ENCODE results near the gene MAML2. TPM values are rescaled to one million over a fixed set of nuclear protein-coding genes. Genes with fewer than 3 reads are reported as not detected.
"Not testable (repeated sequence)": the region's sequence is repeated elsewhere in the genome, so short reads cannot be mapped to it uniquely, and the experiment has no call there.

MAML2 gene
- total and polyA plus RNA-seq, 2 experiments from 2014 or later, result 1.1 to 8.2 TPM

DNA sequence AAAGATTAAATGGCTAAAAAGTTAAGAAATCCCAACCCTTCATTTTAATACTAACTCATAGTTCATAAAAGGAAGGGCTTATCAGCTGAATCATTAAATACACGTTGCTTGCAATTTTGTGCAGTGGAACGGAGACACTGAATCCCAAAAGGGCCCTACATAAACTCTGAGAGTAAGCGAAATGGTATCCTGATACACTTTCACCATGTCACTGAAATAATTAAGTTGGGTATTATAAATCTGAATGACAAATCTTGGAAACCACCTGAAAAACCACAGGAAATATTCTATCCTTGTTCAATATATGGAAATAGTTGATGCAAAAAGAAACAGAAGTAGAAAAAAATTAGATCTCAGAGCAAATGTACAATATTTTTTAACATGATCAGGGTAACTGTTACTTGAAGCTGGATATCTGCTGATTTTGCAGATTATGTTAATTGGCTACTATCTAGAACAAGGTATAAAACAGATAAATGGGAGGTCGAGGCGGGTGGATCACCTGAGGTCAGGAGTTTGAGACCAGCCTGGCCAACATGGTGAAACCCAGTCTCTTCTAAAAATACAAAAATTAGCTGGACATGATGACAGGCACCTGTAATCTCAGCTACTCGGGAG, 55.1 kb downstream of the MAML2 start:
- Histone ChIP-seq H3K4me3 (no peak overlapping the region), H3K27me3 (no peaks in the 10 kb centered on the region), H3K27ac (no peak overlapping the region), H3K9me3 (ENCODE audit: low read depth) (no peaks in the 10 kb centered on the region), H3K36me3 (no peaks in the 10 kb centered on the region), H3K4me1 (ENCODE audit: low read depth) (no peaks in the 10 kb centered on the region)
- DNase-seq (ENCODE audit: low read depth in 1 of 2, low spot score in 1 of 2), result no peak
- TF ChIP-seq, protein P1, sequence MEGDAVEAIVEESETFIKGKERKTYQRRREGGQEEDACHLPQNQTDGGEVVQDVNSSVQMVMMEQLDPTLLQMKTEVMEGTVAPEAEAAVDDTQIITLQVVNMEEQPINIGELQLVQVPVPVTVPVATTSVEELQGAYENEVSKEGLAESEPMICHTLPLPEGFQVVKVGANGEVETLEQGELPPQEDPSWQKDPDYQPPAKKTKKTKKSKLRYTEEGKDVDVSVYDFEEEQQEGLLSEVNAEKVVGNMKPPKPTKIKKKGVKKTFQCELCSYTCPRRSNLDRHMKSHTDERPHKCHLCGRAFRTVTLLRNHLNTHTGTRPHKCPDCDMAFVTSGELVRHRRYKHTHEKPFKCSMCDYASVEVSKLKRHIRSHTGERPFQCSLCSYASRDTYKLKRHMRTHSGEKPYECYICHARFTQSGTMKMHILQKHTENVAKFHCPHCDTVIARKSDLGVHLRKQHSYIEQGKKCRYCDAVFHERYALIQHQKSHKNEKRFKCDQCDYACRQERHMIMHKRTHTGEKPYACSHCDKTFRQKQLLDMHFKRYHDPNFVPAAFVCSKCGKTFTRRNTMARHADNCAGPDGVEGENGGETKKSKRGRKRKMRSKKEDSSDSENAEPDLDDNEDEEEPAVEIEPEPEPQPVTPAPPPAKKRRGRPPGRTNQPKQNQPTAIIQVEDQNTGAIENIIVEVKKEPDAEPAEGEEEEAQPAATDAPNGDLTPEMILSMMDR (IDR thresholded peaks at IDR 0.05; ENCODE audit: low read depth, low read length), result no peak

DNA sequence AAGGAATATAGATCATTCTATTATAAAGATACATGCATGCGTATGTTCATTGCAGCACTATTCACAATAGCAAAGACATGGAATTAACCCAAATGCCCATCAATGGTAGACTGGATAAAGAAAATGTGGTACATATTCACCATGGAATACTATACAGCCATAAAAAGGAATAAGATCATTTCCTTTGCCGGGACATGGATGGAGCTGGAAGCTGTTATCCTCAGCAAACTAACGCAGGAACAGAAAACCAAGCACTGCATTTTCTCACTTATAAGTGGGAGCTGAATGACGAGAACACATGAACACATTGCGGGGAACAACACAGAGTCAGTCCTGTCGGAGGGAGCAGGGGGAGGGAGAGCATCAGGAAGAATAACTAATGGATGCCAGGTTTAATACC, 57.0 kb downstream of the MAML2 start:
- not testable (repeated sequence) for H3K27me3 ChIP-seq; DNase-seq (ENCODE audit: low read depth in 1 of 2, low spot score in 1 of 2); H3K27ac ChIP-seq; H3K9me3 ChIP-seq (ENCODE audit: low read depth); H3K4me1 ChIP-seq (ENCODE audit: low read depth); H3K36me3 ChIP-seq; H3K4me3 ChIP-seq

- TF ChIP-seq, protein P1 (IDR thresholded peaks at IDR 0.05; ENCODE audit: low read depth, low read length), result no peak
- Histone ChIP-seq H3K4me1 (ENCODE audit: low read depth) (peaks cover 7% of the 10 kb centered on the region), H3K27ac (no peak overlapping the region), H3K9me3 (ENCODE audit: low read depth) (no peaks in the 10 kb centered on the region), H3K36me3 (no peaks in the 10 kb centered on the region), H3K4me3 (no peak overlapping the region), H3K27me3 (no peaks in the 10 kb centered on the region)
- DNase-seq (ENCODE audit: low read depth in 1 of 2, low spot score in 1 of 2), result no peak
Observed at GRCh38 chr11:96284917-96285316, 58.1 kb downstream of the MAML2 start.

DNA sequence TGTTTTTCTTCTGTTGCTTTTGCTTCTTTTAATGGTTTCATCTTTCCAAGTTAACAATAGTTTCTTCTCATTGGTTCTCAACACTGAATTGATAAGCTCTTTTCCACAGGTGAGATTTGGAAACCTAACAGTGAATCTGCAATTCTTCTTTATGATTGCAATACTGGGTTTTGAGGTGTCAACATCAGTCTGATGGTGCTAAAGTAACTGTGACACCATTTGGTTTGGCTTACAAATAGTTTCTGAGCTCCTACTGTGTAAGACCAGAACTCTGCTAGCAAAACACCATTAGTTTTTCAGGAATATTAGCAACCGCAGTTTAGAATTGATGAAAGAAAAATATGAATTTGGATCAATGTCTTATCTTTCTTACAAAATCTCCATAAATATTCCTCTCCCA, 58.6 kb downstream of the MAML2 start:
- DNase-seq (ENCODE audit: low read depth in 1 of 2, low spot score in 1 of 2), result no peak
- H3K36me3 ChIP-seq, result no peaks in the 10 kb centered on the region
- H3K4me3 ChIP-seq, result no peak overlapping the region
- H3K4me1 ChIP-seq (ENCODE audit: low read depth), result peaks cover 12% of the 10 kb centered on the region
- TF ChIP-seq, protein P1 (IDR thresholded peaks at IDR 0.05; ENCODE audit: low read depth, low read length), result no peak
- H3K9me3 ChIP-seq (ENCODE audit: low read depth), result no peaks in the 10 kb centered on the region
- no peaks in the 10 kb centered on the region for H3K27me3 ChIP-seq
- H3K27ac ChIP-seq, result no peak overlapping the region

DNA sequence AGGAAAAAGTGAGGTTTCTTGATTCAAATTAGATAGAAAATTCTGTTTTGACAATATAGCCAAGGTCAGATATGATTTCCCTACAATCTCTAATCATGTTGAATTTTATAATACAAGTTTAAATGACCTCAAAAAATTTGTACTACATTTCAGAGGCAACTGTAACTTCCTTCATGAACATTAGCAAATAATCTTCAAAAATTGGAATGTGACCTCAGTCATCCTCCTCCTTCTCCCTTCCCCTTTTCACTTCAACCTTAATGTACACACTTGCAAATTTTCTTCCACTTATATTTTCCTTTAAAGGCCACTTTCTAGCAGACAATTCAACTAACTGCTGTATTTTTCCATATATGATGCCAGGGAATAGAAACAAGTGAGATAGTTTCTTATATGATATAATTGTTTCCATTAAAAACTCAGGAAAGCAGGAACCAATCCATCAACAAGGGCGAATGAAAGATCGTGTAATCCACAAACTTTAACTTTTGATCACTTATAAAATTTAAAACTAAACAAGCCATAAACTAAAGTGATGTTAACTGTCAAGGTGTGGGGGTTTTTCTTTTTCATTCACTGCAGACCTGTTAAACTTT, 60.3 kb downstream of the MAML2 start:
- no peak for DNase-seq (ENCODE audit: low read depth in 1 of 2, low spot score in 1 of 2)
- H3K9me3 ChIP-seq (ENCODE audit: low read depth), result no peaks in the 10 kb centered on the region
- H3K27me3 ChIP-seq, result no peaks in the 10 kb centered on the region
- no peak overlapping the region for H3K27ac ChIP-seq
- TF ChIP-seq, protein P1 (IDR thresholded peaks at IDR 0.05; ENCODE audit: low read depth, low read length), result no peak
- no peak overlapping the region for H3K4me3 ChIP-seq
- no peaks in the 10 kb centered on the region for H3K36me3 ChIP-seq
- H3K4me1 ChIP-seq (ENCODE audit: low read depth), result peaks cover 13% of the 10 kb centered on the region

DNA sequence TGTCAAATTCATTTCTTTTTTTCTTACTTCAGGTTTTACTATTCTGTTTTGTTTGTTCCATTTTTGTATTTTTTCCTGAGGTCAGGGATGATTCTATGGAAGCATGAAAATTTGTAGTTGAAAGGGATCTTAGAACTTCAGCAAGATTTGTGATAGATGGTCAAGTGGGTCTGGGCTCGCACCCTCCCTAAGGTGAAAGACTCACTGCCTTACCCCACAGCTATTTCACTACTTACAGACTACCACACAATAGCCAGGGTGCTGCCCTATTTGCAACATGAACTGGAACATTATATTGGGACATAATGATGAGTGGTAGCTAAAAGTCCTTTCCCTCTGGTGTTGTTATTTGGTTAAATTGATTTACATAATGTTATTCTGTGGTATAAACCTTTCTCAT, 62.6 kb downstream of the MAML2 start:
- no peak for DNase-seq (ENCODE audit: low read depth in 1 of 2, low spot score in 1 of 2)
- Histone ChIP-seq H3K9me3 (ENCODE audit: low read depth) (no peaks in the 10 kb centered on the region), H3K4me1 (ENCODE audit: low read depth) (peaks cover 28% of the 10 kb centered on the region), H3K36me3 (no peaks in the 10 kb centered on the region), H3K4me3 (no peak overlapping the region), H3K27ac (no peak overlapping the region), H3K27me3 (no peaks in the 10 kb centered on the region)
- TF ChIP-seq, protein P1 (IDR thresholded peaks at IDR 0.05; ENCODE audit: low read depth, low read length), result no peak
